ENCODE measurements around the gene SYNDIG1L.

SYNDIG1L gene

DNA sequence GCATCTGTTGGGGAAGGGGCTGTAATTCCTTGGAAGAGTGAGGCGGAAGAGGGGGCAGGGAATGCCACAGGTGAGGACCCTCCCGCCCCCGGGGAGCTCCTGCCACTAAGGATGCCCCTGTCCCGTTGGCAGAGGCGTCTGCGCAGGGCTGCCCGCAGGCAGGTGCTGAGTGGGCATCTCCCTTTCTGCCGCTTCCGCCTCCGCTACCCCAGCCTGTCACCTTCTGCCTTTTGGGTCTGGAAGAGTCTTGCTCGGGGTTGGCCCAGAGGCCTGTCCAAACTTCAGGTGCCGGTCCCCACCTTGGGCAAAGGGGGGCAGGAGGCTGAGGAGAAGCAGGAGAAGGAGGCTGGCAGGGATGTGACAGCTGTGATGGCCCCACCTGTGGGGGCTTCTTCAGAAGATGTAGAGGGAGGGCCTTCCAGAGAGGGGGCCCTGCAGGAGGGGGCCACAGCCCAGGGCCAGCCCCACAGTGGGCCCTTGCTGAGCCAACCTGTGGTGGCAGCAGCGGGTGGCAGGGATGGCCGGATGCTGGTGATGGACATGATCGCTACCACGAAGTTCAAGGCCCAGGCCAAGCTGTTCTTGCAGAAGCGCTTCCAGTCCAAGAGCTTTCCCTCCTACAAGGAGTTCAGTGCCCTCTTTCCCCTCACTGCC is 67.7 kb downstream of the SYNDIG1L start:
- no peak for DNase-seq

- no peak for DNase-seq
Observed at GRCh38 chr14:74357585-74357984, 68.4 kb downstream of the SYNDIG1L start.

- DNase-seq = no peak
Observed at GRCh38 chr14:74356892-74357575, 69.0 kb downstream of the SYNDIG1L start.

All from islet precursor cell (in vitro differentiated cells).